ENCODE measurements around the gene PRKCA. TPM values are rescaled to one million over a fixed set of nuclear protein-coding genes. Genes with fewer than 3 reads are reported as not detected.
"Not testable (repeated sequence)": the region's sequence is repeated elsewhere in the genome, so short reads cannot be mapped to it uniquely, and the experiment has no call there.

PRKCA gene
- total RNA-seq, 1 donor from 2014 or later, result 127 TPM

DNA sequence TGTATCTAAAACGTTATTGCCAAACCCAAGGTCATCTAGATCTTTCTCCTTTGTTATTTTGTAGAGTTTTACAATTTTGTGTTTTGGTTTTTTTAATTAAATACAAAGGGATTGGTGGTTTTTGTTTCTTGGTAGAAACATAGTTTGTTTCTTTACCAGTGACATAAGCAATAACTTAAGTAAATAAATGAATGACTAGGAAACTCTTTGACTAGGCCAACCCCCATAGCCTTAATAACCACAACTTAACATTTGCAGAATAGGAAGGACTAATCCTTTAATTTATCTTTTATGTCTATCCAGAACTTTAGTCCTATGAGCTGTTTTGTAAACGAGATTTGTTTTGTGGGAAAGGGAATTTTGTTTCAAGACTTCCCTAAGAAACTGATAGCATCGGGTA is 162.5 kb downstream of the PRKCA start:
- no peak for DNase-seq (ENCODE audit: low spot score)

DNA sequence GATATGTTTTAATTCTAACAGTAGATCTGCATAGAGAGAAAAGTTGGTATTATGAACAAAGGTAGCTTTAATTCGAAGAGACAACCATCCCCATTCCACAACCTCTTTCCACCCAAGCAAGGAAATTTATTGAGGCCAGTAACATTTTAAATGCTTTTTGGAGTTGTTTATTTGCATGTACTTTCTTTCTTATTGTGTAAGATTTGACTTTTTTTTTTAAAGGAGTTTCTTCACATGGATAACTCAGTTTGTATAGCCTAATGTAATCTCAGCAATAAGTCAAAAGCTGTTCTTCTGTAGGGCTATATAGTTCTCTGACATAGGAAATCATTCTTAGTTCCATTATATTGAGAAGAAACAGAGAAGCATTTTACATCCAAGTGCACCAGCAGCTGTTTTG is 163.3 kb downstream of the PRKCA start:
- DNase-seq (ENCODE audit: low spot score), result no peak

DNA sequence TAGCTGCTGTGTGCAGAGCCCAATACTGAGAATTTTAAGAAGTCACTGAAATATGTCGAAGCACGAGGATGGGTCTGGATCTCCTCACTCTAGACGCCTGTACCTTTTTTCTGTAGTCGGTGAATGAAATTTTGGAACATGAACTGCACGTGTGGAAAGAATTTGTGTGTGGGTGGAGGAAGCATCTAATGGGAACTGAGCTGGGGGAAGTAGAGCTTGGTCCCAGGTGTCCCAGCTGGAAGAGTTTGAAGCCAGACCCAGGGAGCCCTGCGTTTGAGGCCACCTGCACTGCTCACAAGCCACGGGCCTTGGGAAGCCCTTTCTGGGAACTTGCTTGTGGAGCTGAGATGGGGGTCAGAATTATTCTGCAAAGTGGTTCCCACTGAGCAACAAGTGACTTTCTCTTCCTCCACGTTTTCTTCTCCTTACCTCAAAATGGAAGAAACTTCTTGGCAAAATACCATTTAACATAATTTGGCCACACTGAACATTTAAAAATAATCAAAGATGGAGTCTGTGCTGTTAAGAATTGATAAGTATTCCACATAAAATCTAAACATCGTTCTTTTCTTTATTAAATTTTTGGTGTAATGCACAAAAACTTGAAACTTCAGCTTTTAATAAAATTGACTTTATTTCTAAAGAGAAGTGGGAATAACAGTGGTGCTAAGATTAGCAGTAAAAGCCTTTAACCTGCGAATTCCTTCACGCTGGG is 163.8 kb downstream of the PRKCA start:
- DNase-seq (ENCODE audit: low spot score), result no peak

DNA sequence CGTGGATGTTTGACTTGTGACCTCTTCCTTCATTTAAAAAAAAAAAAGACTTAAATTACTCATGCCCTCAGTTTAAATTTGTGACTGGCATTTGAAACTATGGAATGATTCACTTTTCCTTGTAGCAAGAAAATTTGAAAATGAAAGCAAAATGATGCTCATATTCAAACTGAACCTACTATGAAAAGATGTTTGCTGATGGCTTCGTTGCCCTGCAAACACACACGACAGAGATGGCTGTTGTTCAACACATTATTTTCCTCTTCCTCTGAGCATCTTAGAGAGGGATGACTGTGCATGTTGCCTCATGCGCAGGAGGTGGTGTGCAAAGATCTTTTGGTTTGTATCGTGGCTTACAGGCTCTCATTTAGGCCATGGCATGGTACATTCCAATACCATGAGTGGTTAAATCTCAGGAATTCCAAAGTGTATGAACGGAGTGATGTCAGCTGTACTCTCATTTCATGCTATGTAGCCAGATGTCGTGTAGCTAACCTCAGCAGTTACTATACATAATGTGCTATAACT is 164.5 kb downstream of the PRKCA start:
- no peak for DNase-seq (ENCODE audit: low spot score)

DNA sequence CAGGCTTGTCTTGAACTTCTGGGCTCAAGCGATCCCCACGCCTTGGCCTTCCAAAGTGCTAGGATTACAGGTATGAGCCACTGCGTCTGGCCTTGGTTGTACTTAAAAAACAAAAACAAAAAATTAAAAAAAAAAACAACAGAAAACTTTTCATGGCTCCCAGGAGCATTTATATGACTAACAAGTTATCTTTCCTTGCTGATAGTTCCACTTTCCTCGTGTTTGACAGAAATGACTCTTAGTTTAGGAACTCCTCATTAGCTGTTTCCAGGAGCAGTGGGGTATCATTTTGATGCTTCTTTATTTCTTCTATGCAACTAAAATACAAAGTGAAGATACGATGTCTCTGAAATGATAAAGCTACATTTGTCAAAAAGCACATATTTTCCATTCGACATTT is 165.4 kb downstream of the PRKCA start:
- DNase-seq (ENCODE audit: low spot score), result no peak

DNA sequence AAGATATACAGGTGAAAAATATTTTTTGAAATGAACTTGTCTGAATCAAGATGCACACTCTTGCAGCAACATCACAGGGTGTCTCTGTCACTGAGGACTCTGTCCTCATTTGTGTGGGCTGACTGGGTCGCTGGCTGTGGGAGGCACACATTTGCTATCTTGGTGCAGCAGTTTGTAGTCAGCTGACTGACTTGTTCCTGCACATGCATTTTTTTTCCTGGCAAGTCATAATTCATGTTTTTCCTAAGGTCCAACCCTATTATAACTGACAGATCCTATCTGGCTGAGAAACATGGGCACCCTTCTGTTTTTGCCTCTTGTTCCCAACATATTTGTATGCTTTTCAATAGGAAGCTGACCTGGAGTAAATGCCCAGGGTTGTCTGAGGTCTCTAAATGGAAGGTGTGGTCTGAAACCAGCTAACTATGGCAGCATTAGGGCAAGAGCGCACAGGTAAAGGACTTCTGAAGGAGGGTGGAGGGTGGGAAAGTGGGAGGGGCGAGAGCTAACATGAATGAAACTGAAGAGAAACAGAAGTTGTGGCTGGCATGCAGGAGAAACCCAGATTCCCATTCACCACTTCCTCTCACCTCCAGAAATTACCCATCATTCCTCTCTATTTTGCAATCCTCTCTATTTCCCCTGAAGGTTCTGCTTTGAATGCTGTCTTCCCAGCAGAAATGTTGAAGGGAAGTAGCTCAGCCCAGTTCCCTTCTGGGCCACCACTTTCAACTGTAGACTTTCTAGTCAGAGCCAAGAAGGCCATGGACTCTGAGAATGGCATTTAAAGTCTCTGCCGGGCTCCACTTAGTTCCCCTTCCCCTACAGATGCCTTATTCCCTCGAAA is 166.1 kb downstream of the PRKCA start:
- DNase-seq (ENCODE audit: low spot score), result peak; percentile 23

DNA sequence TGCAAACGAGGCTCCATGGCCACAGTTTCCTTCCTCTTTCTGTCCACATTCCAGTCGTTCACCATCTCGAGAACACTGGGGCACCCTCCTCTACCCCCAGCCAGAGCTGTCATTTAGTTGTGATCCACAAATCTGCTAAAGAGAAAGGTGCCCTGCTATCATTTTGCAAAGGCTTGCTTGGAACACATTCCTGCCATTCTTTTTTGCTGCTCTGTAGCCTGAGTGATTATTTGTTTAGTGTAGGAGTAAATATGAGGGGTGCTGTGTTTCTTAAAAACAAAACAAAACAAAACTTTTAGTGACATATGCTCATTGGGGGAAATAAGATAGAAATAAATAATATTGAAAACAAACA is 166.7 kb downstream of the PRKCA start:
- DNase-seq (ENCODE audit: low spot score), result no peak

DNA sequence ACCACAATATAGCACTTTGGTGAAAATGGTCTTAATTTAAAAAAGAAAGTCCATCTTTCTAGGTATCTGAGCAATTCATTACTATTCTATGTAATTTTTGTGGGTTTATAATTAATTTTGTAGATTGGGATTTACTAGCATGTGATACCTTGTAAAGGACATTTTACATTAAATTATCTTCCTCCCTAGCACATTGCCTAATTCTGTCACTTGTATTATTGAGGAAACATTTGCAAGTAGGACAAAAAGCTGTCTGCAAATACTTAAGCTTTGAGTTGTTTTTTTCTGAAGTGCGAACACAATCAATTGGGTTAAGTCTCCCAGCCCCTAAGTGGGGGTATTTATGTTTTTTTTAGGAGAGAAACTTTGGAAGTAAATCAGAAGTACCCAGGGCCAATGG is 167.0 kb downstream of the PRKCA start:
- DNase-seq (ENCODE audit: low spot score), result no peak

DNA sequence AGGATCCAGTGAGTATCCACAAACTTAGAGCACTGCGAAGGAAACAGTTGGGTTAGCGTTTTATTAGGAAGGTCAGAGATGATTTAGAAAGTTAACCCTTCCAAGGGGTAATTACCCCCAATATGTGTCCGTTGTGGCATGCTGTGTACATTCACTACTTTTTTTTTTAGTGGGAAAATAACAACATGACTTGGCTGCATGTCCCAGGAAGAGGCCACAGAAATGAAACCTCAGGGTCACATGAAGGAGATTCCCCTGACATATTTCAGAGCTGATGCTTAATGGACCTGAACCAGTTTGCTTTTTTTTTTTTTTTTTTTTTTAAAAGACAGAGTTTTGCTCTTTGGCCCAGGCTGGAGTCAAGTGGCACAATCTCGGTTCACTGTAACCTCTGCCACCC is 167.5 kb downstream of the PRKCA start:
- DNase-seq (ENCODE audit: low spot score), result no peak

DNA sequence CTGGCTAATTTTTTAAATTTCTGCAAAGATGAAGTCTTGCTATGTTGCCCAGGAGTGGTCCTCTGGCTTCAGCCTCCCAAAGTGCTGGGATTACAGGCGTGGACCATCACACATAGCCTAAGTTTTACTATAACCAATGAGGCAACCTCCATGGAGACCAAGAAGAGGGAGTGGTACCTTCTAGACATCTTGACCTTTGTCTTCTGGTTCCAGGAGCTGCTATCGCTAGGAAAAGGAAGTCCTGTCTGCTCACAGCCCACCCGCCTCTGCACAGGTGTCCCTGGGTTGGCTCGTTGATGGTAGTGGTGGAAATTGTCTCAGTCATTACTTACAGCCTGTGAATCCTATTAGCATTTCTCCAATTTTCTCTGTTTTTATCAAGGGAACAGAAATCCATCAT is 169.7 kb downstream of the PRKCA start:
- no peak for DNase-seq (ENCODE audit: low spot score)

DNA sequence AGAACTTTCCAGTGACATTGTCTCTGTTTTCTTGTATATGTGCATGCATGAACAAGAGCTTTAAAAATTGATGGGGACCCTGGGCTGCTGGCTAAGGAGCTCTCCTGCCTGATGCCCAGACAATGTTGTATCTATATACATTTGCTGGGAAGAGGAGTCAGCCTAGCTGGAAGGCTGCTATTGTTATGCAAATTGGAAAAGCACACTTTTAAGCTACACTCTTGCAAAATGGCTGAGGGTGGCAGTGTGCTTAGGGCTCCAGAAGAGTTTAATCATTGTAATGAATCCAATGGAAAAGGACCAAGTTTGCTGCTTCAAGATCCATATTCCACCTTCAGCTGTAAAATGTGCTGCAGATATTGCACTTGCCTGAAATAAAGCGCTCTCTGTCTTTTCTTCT is 171.8 kb downstream of the PRKCA start:
- DNase-seq (ENCODE audit: low spot score), result no peak

DNA sequence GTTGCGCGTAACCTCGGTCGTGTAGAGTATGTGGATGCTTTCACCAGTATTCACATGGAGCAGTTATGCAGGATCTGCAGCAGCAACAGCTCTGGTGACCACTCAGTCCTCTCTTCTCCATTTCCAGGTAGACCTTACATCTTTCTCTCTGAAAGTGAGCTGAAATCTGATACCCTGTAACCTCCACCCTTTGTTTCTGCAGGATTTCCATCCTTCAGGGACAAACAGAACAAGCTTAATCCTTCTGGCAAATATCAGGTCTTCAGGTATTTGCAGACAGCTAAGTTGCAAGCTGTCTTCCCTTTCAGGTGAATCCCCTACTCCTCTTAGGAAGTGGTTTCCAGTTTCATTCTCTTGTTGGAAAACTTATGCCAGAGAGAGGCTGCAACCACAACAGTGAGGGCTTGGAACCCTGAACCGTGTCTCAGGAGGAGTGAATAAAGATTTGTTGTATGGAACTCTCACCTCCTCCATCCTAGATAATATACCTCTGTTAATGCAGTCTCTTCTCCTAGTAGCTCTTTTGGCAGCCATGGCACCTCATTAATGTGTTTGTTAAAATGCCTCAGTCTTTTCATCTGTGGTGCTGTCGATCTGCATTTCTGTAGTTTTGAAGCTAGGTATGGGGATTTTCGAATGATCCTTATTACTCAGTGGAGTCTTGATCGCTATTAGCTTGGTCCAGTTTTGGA is 172.5 kb downstream of the PRKCA start:
- DNase-seq (ENCODE audit: low spot score), result no peak

DNA sequence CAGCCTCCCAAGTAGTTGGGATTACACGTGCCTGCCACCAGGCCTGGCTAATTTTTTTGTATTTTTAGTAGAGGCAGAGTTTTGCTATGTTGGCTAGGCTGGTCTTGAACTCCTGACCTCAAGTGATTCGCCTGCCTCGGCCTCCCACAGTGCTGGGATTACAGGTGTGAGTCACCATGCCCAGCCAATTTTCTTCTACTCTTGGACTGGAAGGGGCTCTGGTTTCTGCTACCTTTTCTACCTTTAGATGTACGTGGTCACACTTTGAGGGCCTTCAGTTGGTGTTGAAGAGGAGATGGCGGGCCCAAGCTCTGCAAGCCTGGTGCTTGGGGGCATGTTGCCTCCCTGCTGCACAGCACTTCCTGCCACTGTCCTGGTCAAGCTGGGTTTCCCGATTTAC is 173.6 kb downstream of the PRKCA start:
- DNase-seq (ENCODE audit: low spot score), result no peak

DNA sequence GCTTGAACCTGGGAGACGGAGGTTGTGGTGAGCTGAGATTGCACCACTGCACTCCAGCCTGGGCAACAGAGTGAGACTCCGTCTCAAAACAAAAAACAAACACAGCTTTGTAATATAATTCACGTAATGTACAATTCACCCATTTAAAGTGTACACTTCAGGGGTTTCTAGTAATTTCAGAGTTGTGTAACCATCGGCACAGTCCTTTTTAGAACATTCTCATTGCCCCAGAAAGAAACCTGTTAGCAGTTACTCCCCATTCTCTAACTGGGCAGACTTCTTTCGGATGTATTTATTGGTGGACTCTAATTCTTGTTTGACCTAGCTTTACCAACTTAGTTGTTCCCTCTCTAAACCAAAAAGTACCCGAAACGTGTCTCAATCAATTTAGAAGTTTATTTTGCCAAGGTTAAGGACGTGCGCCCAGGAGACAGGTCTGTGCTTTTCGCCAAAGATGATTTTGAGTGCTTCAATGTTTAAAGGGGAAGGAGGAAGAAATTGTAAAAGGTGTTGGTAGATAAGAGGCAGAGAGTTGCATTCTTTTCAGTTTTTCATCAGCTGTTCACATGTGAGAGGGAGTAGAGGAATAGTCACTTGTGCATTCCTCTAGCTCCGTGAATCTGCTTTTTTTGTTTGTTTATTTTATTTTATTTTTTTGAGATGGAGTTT is 175.3 kb downstream of the PRKCA start:
- DNase-seq (ENCODE audit: low spot score), result no peak

DNA sequence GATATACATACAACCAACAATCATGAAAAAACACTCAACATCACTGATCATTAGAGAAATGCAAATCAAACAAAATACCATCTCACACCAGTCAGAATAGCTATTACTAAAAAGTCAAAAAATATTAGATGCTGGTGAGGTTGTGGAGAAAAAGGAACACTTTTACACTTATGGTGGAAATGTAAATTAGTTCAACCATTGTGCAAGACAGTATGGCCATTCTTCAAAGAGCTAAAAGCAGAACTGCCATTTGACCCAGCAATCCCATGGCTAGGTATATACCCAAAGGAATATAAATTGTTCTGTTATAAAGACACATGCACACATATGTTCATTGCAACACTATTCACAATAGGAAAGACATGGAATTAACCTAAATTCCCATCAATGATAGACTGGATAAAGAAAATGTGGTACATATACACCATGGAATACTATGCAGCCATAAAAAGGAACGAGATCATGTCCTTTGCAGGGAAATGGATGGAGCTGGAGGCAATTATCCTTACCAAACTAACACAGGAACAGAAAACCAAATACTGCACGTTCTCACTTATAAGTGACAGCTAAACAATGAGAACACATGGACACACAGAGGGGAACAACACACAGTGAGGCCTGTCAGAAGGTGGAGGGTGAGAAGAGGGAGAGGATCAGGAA is 176.9 kb downstream of the PRKCA start:
- DNase-seq (ENCODE audit: low spot score), result not testable (repeated sequence)

DNA sequence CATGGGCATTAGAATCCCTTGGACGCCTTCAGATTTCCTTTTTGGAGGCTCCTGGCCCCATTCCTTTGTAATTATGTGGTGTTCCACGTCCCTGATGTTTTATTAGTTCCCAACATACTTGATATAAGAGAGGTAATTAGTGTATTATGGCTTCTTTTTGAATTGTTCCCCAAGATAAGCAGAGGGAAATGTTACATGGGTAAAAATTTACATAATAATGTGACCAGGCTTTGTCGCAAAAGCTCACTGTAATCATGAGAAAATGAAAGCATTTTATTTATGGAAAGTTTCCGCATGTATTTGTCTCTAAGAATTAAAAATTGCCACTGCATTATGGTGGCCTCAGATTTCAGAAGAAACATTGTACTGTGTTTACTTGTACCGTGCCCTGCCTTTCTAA is 177.8 kb downstream of the PRKCA start:
- no peak for DNase-seq (ENCODE audit: low spot score)

DNA sequence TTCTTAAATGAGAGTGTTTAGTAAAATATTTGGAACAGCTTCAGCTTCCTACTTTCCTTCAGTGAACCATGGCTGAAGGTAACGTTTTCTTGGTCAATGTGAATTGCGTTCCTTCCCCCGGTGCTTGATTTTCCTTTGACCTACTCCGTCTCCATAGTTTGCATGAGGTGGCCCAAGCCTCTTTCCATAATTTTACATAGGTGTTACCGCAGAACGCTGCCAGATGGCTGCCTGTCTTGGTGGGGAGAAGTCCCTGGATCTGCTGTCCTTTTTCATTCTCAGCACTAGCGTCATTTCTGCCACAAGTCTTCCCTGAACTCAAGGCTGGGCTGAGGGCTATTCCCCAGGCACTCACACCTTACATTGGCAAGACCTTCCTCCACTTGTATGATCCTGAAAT is 178.4 kb downstream of the PRKCA start:
- DNase-seq (ENCODE audit: low spot score), result no peak

DNA sequence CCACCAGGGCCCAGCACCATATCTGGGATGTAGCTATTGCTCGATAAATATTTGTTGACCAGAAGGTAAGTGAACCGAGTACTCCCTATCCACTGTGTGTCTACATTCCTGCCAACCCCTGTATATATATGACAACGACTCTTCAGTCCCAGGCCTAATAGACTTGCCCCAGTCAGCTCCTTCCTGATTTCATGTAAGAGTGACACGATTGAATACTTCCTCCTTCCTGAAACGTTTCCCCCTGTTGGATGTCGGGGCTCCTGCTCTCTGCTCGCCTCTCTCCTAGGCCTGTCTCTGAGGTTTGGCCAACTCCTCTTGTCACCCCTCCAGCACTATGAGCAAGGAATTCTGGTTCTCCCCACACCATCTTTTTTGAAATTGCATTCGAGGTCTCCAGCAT is 178.9 kb downstream of the PRKCA start:
- no peak for DNase-seq (ENCODE audit: low spot score)

DNA sequence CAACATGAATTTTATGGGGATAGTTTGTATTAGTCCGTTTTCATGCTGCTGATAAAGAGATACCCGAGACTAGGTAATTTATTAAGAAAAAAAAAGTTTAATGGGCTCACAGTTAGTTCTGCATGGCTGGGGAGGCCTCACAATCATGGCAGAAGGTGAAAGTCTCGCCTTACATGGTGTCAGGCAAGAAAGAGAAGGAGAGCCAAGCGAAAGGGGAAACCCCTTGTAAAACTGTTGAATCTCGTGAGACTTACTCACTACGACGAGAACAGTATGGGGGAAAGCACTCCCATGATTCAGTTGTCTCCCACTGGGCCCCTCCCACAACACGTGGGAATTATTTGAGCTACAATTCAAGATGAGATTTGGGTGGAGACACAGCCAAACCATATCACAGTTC is 181.5 kb downstream of the PRKCA start:
- DNase-seq (ENCODE audit: low spot score), result no peak

DNA sequence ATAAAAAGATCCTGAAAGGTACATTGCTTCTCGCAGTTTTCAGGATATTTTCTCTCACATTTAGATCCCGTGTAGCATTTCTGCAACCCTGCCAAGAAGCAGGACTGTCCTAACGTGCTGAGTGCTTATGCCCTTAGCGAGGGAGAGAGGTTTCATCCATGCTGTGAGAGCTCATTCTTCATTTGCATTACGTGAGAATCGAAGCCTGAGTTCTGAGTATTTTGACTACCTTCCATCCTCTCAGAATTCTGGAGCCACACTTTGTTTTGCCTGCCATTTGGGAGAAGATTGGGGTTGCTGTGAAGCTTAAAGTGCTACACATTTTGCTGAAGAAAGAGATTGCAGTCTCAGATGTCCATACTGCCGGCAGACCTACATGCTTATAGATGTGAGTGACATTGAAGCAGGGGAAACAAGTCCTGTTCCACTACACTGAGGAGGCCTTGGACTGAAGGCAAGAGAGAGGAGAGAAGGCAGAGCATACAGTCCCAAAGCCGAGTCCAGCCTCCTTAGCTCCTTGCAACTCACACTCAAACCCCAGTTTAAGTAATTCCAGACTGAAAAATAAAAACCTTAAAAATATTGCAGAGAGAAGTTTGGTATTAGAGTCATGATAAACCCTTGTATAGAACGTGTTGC is 183.0 kb downstream of the PRKCA start:
- no peak for DNase-seq (ENCODE audit: low spot score)

DNA sequence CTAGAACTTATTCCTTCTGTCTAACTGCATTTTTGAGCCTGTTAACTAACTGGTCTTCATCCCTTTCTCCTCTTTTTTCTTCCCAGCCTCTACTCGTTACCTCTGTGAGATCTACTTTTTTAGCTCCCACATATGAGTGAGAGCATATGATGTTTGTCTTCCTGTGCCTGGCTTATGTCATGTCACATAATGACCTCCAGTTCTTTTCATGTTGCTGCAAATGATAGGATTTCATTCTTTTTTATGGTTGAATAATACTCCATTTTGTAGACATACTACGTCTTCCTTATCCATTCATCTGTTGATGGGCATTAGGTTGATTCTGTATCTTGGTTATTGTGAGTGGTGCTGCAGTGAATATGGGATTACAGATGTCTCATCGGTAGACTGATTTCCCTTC is 184.7 kb downstream of the PRKCA start:
- DNase-seq (ENCODE audit: low spot score), result no peak
